HEK293 (cell line): ENCODE results near the gene POLR2L.

Experiments used
- CTCF ChIA-PET: fragments of 350-600 bp; formaldehyde crosslinking; extraction: SDS; loops from one replicate; lab custom pipeline; 2021; ENCODE audit warnings: antibody characterized with exemption; lab: Yijun Ruan, JAX
- POLR2A ChIA-PET: fragments of 300-600 bp; formaldehyde crosslinking; extraction: SDS; loops from one replicate; lab custom pipeline; 2020; ENCODE audit warnings: antibody characterized with exemption, inconsistent platforms; lab: Yijun Ruan, JAX
- H3K27ac ChIP-seq: fragments of 200-500 bp; sonication (Bioruptor generic); 2 replicates; pipeline ENCODE4 v1.5.1; 2014; ENCODE audit warnings: low read depth, low read length, control low read depth, inconsistent platforms; ENCODE audit errors: extremely low read depth
- H3K36me3 ChIP-seq, 2 experiments: fragments of 200-500 bp in 1 of 2; sonication (Bioruptor generic) in 1 of 2; 1 replicate in 1 of 2; 2 replicates in 1 of 2; pipeline ENCODE4 v1.5.1; 2014 to 2017; ENCODE audit warnings: inconsistent platforms in 2 of 2, low read length in 2 of 2; ENCODE audit not compliant: control insufficient read depth in 2 of 2, insufficient read depth in 1 of 2
- H3K4me1 ChIP-seq: fragments of 200-500 bp; sonication (Bioruptor generic); 2 replicates; pipeline ENCODE4 v1.5.1; 2014; ENCODE audit warnings: mild to moderate bottlenecking, low read length, inconsistent platforms; ENCODE audit not compliant: control insufficient read depth, insufficient read depth
- H3K4me3 ChIP-seq: 2 replicates; pipeline ENCODE4 v1.5.1; 2011; ENCODE audit warnings: low read depth, mild to moderate bottlenecking, control low read depth, low read length, moderate library complexity
- H3K9me3 ChIP-seq: fragments of 200-500 bp; sonication (Bioruptor generic); 2 replicates; pipeline ENCODE4 v1.5.1; 2014; ENCODE audit warnings: low read depth, low read length, inconsistent platforms; ENCODE audit not compliant: control insufficient read depth, insufficient read depth
- BCL11A ChIP-seq: fragments of 450-650 bp; formaldehyde crosslinking; IDR thresholded peaks from 2 replicates; pipeline ENCODE4 v1.5.1; 2016; ENCODE audit warnings: low read depth, missing biosample characterization, missing genetic modification characterization
- HOXA7 ChIP-seq: sonication (generic); formaldehyde crosslinking; IDR thresholded peaks from 2 replicates; pipeline ENCODE4 v1.8.1; 2022; ENCODE audit warnings: missing genetic modification reagents, borderline replicate concordance
- IKZF3 ChIP-seq: fragments of 450-650 bp; IDR thresholded peaks from 2 replicates; pipeline ENCODE4 v1.5.0; 2018; ENCODE audit warnings: missing biosample characterization, mild to moderate bottlenecking, missing genetic modification characterization, moderate library complexity
- MEIS1 ChIP-seq: sonication (generic); formaldehyde crosslinking; IDR thresholded peaks from 2 replicates; pipeline ENCODE4 v1.8.1; 2022; ENCODE audit warnings: missing genetic modification reagents, mild to moderate bottlenecking, borderline replicate concordance
- SALL2 ChIP-seq: fragments of 450-650 bp; formaldehyde crosslinking; IDR thresholded peaks from 2 replicates; pipeline ENCODE4 v1.5.0; 2017; ENCODE audit warnings: missing biosample characterization, mild to moderate bottlenecking, missing genetic modification characterization, borderline replicate concordance
- YY1 ChIP-seq: fragments of 450-650 bp; formaldehyde crosslinking; IDR thresholded peaks from 2 replicates; pipeline ENCODE4 v1.5.1; 2018; ENCODE audit warnings: missing biosample characterization, missing genetic modification characterization
- YY2 ChIP-seq: fragments of 450-650 bp; formaldehyde crosslinking; IDR thresholded peaks from 2 replicates; pipeline ENCODE4 v1.5.1; 2016; ENCODE audit warnings: missing biosample characterization, missing genetic modification characterization
- ZNF155 ChIP-seq: fragments of 450-650 bp; formaldehyde crosslinking; IDR thresholded peaks from 2 replicates; pipeline ENCODE4 v1.5.1; 2016; ENCODE audit warnings: missing biosample characterization, missing genetic modification characterization
- ZNF157 ChIP-seq: fragments of 450-650 bp; formaldehyde crosslinking; IDR thresholded peaks from 2 replicates; pipeline ENCODE4 v1.5.1; 2016; ENCODE audit warnings: missing biosample characterization, missing genetic modification characterization
- ZNF214 ChIP-seq: fragments of 450-650 bp; formaldehyde crosslinking; IDR thresholded peaks from 2 replicates; pipeline ENCODE4 v1.5.1; 2017; ENCODE audit warnings: missing biosample characterization, mild to moderate bottlenecking, missing genetic modification characterization, borderline replicate concordance
- ZNF24 ChIP-seq: fragments of 450-650 bp; formaldehyde crosslinking; IDR thresholded peaks from 2 replicates; pipeline ENCODE4 v1.5.1; 2016; ENCODE audit warnings: missing biosample characterization, missing genetic modification characterization
- ZNF248 ChIP-seq: fragments of 450-650 bp; formaldehyde crosslinking; IDR thresholded peaks from 2 replicates; pipeline ENCODE4 v1.5.1; 2017; ENCODE audit warnings: missing biosample characterization, missing genetic modification characterization
- ZNF311 ChIP-seq: fragments of 450-650 bp; formaldehyde crosslinking; IDR thresholded peaks from 2 replicates; pipeline ENCODE4 v1.5.1; 2017; ENCODE audit warnings: missing biosample characterization, missing genetic modification characterization, borderline replicate concordance
- ZNF354C ChIP-seq: fragments of 450-650 bp; formaldehyde crosslinking; IDR thresholded peaks from 2 replicates; pipeline ENCODE4 v1.5.1; 2016; ENCODE audit warnings: missing biosample characterization, missing genetic modification characterization, low read depth, borderline replicate concordance
- ZNF391 ChIP-seq: fragments of 450-650 bp; formaldehyde crosslinking; IDR thresholded peaks from 2 replicates; pipeline ENCODE4 v1.5.1; 2016; ENCODE audit warnings: low read depth, missing biosample characterization, missing genetic modification characterization, borderline replicate concordance
- ZNF501 ChIP-seq: fragments of 450-650 bp; formaldehyde crosslinking; IDR thresholded peaks from 2 replicates; pipeline ENCODE4 v1.5.1; 2016; ENCODE audit warnings: missing biosample characterization, missing genetic modification characterization
- ZNF555 ChIP-seq: fragments of 450-650 bp; formaldehyde crosslinking; conservative IDR thresholded peaks from 2 replicates; pipeline ENCODE4 v1.5.1; 2017; ENCODE audit warnings: missing biosample characterization, mild to moderate bottlenecking, missing genetic modification characterization, inconsistent platforms
- ZNF585B ChIP-seq: fragments of 450-650 bp; formaldehyde crosslinking; IDR thresholded peaks from 2 replicates; pipeline ENCODE4 v1.5.1; 2016; ENCODE audit warnings: missing biosample characterization, missing genetic modification characterization
- ZNF654 ChIP-seq: fragments of 450-650 bp; formaldehyde crosslinking; IDR thresholded peaks from 2 replicates; pipeline ENCODE4 v1.5.1; 2016; ENCODE audit warnings: low read depth, missing biosample characterization, missing genetic modification characterization
- ZNF660 ChIP-seq: fragments of 450-650 bp; IDR thresholded peaks from 2 replicates; pipeline ENCODE4 v1.5.1; 2018; ENCODE audit warnings: missing biosample characterization, mild to moderate bottlenecking, missing genetic modification characterization
- ZNF670 ChIP-seq: fragments of 450-650 bp; formaldehyde crosslinking; IDR thresholded peaks from 2 replicates; pipeline ENCODE4 v1.5.1; 2016; ENCODE audit warnings: missing biosample characterization, missing genetic modification characterization, low read depth
- ZNF776 ChIP-seq: fragments of 450-650 bp; formaldehyde crosslinking; IDR thresholded peaks from 2 replicates; pipeline ENCODE4 v1.5.0; 2017; ENCODE audit warnings: missing biosample characterization, missing genetic modification characterization, borderline replicate concordance
- TF ChIP-seq, protein P1 (sequence below): sonication (generic); formaldehyde crosslinking; IDR thresholded peaks from 2 replicates; pipeline ENCODE4 v1.8.1; 2022; ENCODE audit warnings: mild to moderate bottlenecking, moderate library complexity, missing genetic modification reagents
- TF ChIP-seq, protein P2 (sequence below): fragments of 450-650 bp; formaldehyde crosslinking; IDR thresholded peaks from 2 replicates; pipeline ENCODE4 v1.5.1; 2016; ENCODE audit warnings: missing biosample characterization, missing genetic modification characterization
- TF ChIP-seq, protein P3 (sequence below): fragments of 450-650 bp; formaldehyde crosslinking; conservative IDR thresholded peaks from 2 replicates; pipeline ENCODE4 v1.5.1; 2016; ENCODE audit warnings: low read depth, missing biosample characterization, missing genetic modification characterization

The POLR2L gene

DNA sequence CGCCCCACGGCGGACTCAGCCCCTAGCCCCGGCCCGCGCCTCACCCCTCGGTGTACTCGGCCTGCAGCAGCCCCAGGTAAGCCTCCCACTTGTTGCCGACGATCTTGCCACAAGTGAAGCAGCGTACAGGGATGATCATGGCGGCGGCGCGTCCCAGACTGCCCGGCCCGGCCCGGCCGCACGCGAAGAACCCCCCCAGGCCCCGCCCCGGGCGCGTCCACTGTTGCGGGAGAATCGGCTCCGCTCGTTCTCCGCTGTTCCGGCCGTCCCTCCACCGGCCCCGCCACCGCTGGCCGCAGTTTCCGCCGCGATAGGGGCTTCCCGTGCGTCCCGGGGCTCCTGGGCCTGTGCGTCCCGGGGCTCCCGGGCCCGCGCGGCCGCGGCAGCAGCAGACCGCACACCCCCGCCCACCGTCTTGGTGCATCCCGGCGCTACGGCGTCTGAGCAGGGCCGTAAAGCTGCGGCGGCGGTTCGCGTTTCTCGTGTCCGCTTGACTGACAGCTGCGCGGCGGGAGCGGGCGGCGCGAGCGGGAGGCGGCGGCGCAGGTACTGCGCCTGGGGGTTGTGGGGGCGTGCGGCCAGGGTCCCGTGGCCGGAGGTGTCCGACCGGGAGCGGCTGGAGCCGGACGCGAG is at the start of gene POLR2L, which contains the start of gene TSPAN4 (continued):
- no peak for TF ChIP-seq ZNF670
- TF ChIP-seq ZNF155 (tag by site-specific recombination) = no peak
- TF ChIP-seq ZNF654 (tag by site-specific recombination) = no peak
- TF ChIP-seq SALL2 (tag by site-specific recombination) = peak; percentile 77; the same call in 1 of the 2 replicates
- 0 out of 2 replicates have a peak, but pooled peaks have one; percentile 29 for TF ChIP-seq MEIS1 (CRISPR knock-in tag)
- TF ChIP-seq YY2 (tag by site-specific recombination) = peak; percentile 54; the same call in 1 of the 2 replicates
- TF ChIP-seq YY1 (tag by site-specific recombination) = peak; percentile 63; the same call in 1 of the 2 replicates

DNA sequence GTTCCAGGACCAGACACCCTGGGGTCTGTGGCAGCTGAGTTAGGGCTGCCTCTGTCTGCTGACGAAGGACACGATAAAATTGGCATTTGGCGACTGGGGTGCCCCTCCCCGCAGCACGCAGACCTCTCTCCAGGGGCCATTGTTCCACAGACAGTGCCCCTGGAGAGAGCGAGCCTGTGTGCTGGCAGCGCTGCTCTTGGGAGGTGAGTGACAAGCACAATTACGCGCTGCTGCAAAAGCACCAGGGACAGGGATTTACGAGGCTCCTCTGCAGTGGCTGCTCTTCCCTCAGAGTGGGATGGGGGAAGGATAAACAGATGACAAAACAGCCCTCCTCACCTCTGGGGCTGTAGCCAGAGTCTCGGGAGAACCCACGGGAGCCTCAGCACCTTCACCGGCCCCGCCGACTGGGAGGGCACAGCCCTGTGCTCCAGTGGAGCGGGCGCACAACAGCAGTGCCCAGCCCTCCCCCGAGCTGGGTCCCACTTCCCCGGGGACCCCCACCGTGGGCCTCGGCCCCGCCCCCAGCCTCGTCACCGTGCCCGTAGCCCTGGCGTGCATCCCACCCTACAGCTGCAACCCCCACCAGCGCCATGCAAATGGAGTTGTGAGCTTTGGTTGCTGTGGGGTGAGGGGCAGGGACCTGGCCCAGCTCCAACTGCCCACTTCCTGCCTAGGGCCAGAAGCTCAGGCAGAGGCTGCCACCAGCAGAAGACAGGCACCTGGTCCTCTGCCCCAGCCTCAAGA is 48.6 kb upstream of the POLR2L start:
- no peaks in the 10 kb centered on the region for H3K4me1 ChIP-seq
- peaks cover 0 to 62% of the 10 kb centered on the region in 2 experiments; a peak in 1 of 3 replicates for H3K36me3 ChIP-seq
- no peaks in the 10 kb centered on the region for H3K9me3 ChIP-seq
- CTCF ChIA-PET = no interaction called here
- no peak overlapping the region for H3K27ac ChIP-seq
- POLR2A ChIA-PET = interaction anchor here (0.6 kb wide), 2 partner anchors 25 to 60 kb away, joined by 4 read pairs; no protein-coding TSS in a partner anchor
- H3K4me3 ChIP-seq = no peak overlapping the region
- no peak for TF ChIP-seq ZNF248
- no peak for TF ChIP-seq ZNF670
- TF ChIP-seq HOXA7 (CRISPR knock-in tag) = no peak
- TF ChIP-seq ZNF391 = no peak
- no peak for TF ChIP-seq ZNF585B (tag by site-specific recombination)
- no peak for TF ChIP-seq ZNF354C (tag by site-specific recombination)
- TF ChIP-seq ZNF654 (tag by site-specific recombination) = no peak
- no peak for TF ChIP-seq ZNF660 (tag by site-specific recombination)
- no peak for TF ChIP-seq ZNF776
- TF ChIP-seq IKZF3 (tag by site-specific recombination) = no peak
- no peak for TF ChIP-seq ZNF311
- TF ChIP-seq ZNF157 (tag by site-specific recombination) = no peak
- TF ChIP-seq BCL11A (tag by site-specific recombination) = no peak
- no peak for TF ChIP-seq ZNF555 (tag by site-specific recombination)
- TF ChIP-seq, protein P1, sequence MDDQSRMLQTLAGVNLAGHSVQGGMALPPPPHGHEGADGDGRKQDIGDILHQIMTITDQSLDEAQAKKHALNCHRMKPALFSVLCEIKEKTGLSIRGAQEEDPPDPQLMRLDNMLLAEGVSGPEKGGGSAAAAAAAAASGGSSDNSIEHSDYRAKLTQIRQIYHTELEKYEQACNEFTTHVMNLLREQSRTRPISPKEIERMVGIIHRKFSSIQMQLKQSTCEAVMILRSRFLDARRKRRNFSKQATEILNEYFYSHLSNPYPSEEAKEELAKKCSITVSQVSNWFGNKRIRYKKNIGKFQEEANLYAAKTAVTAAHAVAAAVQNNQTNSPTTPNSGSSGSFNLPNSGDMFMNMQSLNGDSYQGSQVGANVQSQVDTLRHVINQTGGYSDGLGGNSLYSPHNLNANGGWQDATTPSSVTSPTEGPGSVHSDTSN (CRISPR knock-in tag) = no peak
- TF ChIP-seq, protein P2, sequence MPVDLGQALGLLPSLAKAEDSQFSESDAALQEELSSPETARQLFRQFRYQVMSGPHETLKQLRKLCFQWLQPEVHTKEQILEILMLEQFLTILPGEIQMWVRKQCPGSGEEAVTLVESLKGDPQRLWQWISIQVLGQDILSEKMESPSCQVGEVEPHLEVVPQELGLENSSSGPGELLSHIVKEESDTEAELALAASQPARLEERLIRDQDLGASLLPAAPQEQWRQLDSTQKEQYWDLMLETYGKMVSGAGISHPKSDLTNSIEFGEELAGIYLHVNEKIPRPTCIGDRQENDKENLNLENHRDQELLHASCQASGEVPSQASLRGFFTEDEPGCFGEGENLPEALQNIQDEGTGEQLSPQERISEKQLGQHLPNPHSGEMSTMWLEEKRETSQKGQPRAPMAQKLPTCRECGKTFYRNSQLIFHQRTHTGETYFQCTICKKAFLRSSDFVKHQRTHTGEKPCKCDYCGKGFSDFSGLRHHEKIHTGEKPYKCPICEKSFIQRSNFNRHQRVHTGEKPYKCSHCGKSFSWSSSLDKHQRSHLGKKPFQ (tag by site-specific recombination) = no peak
- no peak for TF ChIP-seq ZNF24 (tag by site-specific recombination)
- no peak for TF ChIP-seq ZNF214 (tag by site-specific recombination)
- TF ChIP-seq, protein P3, sequence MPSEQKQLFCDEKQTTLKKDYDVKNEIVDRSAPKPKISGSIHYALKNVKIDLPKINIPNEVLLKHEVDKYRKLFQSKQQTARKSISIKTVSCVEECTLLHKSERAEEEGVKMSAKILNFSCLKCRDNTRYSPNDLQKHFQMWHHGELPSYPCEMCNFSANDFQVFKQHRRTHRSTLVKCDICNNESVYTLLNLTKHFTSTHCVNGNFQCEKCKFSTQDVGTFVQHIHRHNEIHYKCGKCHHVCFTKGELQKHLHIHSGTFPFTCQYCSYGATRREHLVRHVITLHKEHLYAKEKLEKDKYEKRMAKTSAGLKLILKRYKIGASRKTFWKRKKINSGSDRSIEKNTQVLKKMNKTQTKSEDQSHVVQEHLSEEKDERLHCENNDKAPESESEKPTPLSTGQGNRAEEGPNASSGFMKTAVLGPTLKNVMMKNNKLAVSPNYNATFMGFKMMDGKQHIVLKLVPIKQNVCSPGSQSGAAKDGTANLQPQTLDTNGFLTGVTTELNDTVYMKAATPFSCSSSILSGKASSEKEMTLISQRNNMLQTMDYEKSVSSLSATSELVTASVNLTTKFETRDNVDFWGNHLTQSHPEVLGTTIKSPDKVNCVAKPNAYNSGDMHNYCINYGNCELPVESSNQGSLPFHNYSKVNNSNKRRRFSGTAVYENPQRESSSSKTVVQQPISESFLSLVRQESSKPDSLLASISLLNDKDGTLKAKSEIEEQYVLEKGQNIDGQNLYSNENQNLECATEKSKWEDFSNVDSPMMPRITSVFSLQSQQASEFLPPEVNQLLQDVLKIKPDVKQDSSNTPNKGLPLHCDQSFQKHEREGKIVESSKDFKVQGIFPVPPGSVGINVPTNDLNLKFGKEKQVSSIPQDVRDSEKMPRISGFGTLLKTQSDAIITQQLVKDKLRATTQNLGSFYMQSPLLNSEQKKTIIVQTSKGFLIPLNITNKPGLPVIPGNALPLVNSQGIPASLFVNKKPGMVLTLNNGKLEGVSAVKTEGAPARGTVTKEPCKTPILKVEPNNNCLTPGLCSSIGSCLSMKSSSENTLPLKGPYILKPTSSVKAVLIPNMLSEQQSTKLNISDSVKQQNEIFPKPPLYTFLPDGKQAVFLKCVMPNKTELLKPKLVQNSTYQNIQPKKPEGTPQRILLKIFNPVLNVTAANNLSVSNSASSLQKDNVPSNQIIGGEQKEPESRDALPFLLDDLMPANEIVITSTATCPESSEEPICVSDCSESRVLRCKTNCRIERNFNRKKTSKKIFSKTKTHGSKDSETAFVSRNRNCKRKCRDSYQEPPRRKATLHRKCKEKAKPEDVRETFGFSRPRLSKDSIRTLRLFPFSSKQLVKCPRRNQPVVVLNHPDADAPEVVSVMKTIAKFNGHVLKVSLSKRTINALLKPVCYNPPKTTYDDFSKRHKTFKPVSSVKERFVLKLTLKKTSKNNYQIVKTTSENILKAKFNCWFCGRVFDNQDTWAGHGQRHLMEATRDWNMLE (tag by site-specific recombination) = no peak
- TF ChIP-seq ZNF501 (tag by site-specific recombination) = no peak
